Measurements from ENCODE around the gene PAPPA. TPM values are rescaled to one million over a fixed set of nuclear protein-coding genes. Genes with fewer than 3 reads are reported as not detected.

Gene PAPPA
- total and polyA plus RNA-seq, 2 donors from 2014 or later: 4.2 to 10.2 TPM

GRCh38 chr9:116115761-116116353, 37.7 kb upstream of the PAPPA start:
- no peak overlapping the region for H3K27ac ChIP-seq (ENCODE audit: low read depth in 2 of 2, low read length in 2 of 2)
- H3K27me3 ChIP-seq (ENCODE audit: control insufficient read depth, insufficient read depth, low read length): no peaks in the 10 kb centered on the region
- no peaks in the 10 kb centered on the region for H3K9me3 ChIP-seq (ENCODE audit: control insufficient read depth in 2 of 3, insufficient read depth in 1 of 3, low read length in 3 of 3)
- intact Hi-C loops (cut with DNase I): no loop called here
- FAIRE-seq (no peak), DNase-seq (no peak)
- no peak overlapping the region for H3K9ac ChIP-seq (ENCODE audit: low read length in 3 of 3)
- TF ChIP-seq CTCF (IDR thresholded peaks at IDR 0.05; ENCODE audit: borderline replicate concordance, extremely low read depth, insufficient read depth): no peak
- no peaks in the 10 kb centered on the region for H3K4me1 ChIP-seq (ENCODE audit: control insufficient read depth in 2 of 3, insufficient read depth in 2 of 3, low read depth in 1 of 3, low read length in 3 of 3)
- no peaks in the 10 kb centered on the region for H3K36me3 ChIP-seq (ENCODE audit: control insufficient read depth in 2 of 3, insufficient read depth in 3 of 3, low read length in 3 of 3)
- no peak overlapping the region for H3K4me3 ChIP-seq (ENCODE audit: low read length in 3 of 3)

- H3K36me3 ChIP-seq (ENCODE audit: control insufficient read depth in 2 of 3, insufficient read depth in 3 of 3, low read length in 3 of 3): no peaks in the 10 kb centered on the region
Measured at GRCh38 chr9:116116393-116116792, 37.2 kb upstream of the PAPPA start.

GRCh38 chr9:116123171-116123570, 30.4 kb upstream of the PAPPA start:
- H3K27ac ChIP-seq (ENCODE audit: low read depth in 2 of 2, low read length in 2 of 2): no peak overlapping the region

More at GRCh38 chr9:116116393-116116792, 37.2 kb upstream of the PAPPA start:
- Histone ChIP-seq H3K4me1 (ENCODE audit: control insufficient read depth in 2 of 3, insufficient read depth in 2 of 3, low read depth in 1 of 3, low read length in 3 of 3) (no peaks in the 10 kb centered on the region), H3K27ac (ENCODE audit: low read depth in 2 of 2, low read length in 2 of 2) (no peak overlapping the region), H3K4me3 (ENCODE audit: low read length in 3 of 3) (no peak overlapping the region), H3K9me3 (ENCODE audit: control insufficient read depth in 2 of 3, insufficient read depth in 1 of 3, low read length in 3 of 3) (no peaks in the 10 kb centered on the region), H3K9ac (ENCODE audit: low read length in 3 of 3) (no peak overlapping the region), H3K27me3 (ENCODE audit: control insufficient read depth, insufficient read depth, low read length) (no peaks in the 10 kb centered on the region)
- intact Hi-C loops (cut with DNase I): no loop called here
- no peak for TF ChIP-seq CTCF (IDR thresholded peaks at IDR 0.05; ENCODE audit: borderline replicate concordance, extremely low read depth, insufficient read depth)
- FAIRE-seq (no peak), DNase-seq (no peak)

More at GRCh38 chr9:116123171-116123570, 30.4 kb upstream of the PAPPA start:
- H3K27me3 ChIP-seq (ENCODE audit: control insufficient read depth, insufficient read depth, low read length): no peaks in the 10 kb centered on the region
- no peaks in the 10 kb centered on the region for H3K9me3 ChIP-seq (ENCODE audit: control insufficient read depth in 2 of 3, insufficient read depth in 1 of 3, low read length in 3 of 3)
- DNase-seq (no peak), FAIRE-seq (no peak)
- no peak for TF ChIP-seq CTCF (IDR thresholded peaks at IDR 0.05; ENCODE audit: borderline replicate concordance, extremely low read depth, insufficient read depth)
- H3K36me3 ChIP-seq (ENCODE audit: control insufficient read depth in 2 of 3, insufficient read depth in 3 of 3, low read length in 3 of 3): no peaks in the 10 kb centered on the region
- intact Hi-C loops (cut with DNase I): no loop called here
- H3K9ac ChIP-seq (ENCODE audit: low read length in 3 of 3): no peak overlapping the region
- H3K4me1 ChIP-seq (ENCODE audit: control insufficient read depth in 2 of 3, insufficient read depth in 2 of 3, low read depth in 1 of 3, low read length in 3 of 3): no peaks in the 10 kb centered on the region
- no peak overlapping the region for H3K4me3 ChIP-seq (ENCODE audit: low read length in 3 of 3)
